OCI-LY7 (cell line): ENCODE results near the gene CSNK2A1.
"Not testable (repeated sequence)": the region's sequence is repeated elsewhere in the genome, so short reads cannot be mapped to it uniquely, and the experiment has no call there.

Experiments
- CTCF ChIP-seq: fragments of 200-600 bp; sonication (generic); conservative IDR thresholded peaks from 2 replicates; pipeline ENCODE4 v1.5.1; 2014; ENCODE audit warnings: mild to moderate bottlenecking, antibody characterized with exemption, low read length, moderate library complexity, mixed read lengths
- EZH2phosphoT487 ChIP-seq: fragments of 200-600 bp; sonication (generic); IDR thresholded peaks from 2 replicates; pipeline ENCODE4 v1.6.1; 2018; ENCODE audit warnings: low read depth, borderline replicate concordance, mild to moderate bottlenecking, mixed run types, antibody characterized with exemption, low read length, moderate library complexity, mixed read lengths

GRCh38 chr20:510328-511057 is 33.1 kb downstream of the CSNK2A1 start:
- not testable (repeated sequence) for TF ChIP-seq EZH2phosphoT487
- 0 out of 2 replicates have a peak, but pooled peaks have one; percentile 16 for TF ChIP-seq CTCF
